ENCODE data around the gene CRAMP1. TPM values are rescaled to one million over a fixed set of nuclear protein-coding genes. Genes with fewer than 3 reads are reported as not detected.

CRAMP1 gene
- total RNA-seq, 2 experiments from 2014 or later = 15.1 to 15.7 TPM

DNA sequence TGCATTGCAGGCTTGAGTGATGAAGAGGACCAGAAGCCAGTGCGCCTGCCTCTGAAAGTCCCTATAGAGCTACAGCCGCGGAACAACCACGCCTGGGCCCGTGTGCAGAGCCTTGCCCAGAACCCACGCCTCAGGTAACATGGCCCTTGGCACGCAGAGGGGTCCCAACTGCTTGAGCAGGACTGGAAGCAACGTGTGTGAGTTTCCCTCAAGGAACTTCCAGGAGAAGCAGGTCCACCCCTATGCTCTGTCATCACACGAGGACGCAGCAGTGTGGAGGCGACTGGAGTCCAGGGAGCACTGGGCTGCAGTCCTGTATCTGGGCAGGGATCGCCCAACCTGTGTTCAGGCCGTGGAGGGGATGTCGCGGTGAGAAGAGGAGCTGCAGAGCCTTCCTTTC lies 40.9 kb downstream of the CRAMP1 start:
- CTCF ChIA-PET = no interaction called here
- POLR2A ChIA-PET = interaction anchor here (1.0 kb wide), 1 partner anchor 25 kb away, joined by 4 read pairs; the partner anchor contains the start of gene JPT2
- H3K36me3 Mint-ChIP-seq (ENCODE audit: low read depth) = peaks cover 38% of the 10 kb centered on the region

DNA sequence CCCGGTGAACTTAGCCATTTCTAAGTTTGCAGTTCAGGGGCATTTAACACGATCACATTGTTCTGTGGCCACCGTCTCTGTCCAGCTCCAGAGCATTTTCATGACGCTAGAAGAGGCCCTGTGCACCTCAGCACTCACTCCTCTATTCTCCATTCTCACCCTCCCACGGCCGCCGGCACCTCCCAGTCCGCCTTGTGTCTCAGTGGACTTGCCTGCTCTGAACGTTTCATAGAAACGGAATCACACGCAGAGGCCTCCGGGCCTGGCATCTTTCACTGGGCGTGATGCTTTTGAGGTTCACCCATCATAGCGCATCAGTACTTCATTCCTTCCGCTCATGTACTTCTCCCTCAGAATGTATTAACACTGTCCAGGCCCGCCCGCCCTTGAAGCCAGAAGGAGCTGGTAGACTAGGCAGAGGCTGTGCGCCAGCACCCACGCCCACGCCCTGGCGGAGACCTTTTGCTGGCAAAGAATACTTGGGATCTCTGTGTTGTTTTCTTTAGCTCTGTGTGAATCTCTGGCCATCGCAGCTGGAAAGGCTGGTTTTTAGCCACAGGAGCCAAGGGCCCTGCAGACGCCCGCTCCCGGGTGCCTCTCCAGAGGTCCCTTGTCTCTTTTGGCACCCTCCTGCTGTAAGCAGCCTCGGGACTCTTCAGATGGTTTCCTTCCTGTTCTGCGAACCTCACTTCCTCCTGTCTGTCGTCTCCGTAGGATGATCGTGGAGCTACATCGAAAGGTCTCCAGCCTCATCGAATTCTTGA lies 42.5 kb downstream of the CRAMP1 start:
- no peak overlapping the region for H3K27ac Mint-ChIP-seq
- no peak overlapping the region for H3K4me3 Mint-ChIP-seq
- intact Hi-C loops (cut with micrococcal nuclease) = no loop called here
- TF ChIP-seq, protein P1, sequence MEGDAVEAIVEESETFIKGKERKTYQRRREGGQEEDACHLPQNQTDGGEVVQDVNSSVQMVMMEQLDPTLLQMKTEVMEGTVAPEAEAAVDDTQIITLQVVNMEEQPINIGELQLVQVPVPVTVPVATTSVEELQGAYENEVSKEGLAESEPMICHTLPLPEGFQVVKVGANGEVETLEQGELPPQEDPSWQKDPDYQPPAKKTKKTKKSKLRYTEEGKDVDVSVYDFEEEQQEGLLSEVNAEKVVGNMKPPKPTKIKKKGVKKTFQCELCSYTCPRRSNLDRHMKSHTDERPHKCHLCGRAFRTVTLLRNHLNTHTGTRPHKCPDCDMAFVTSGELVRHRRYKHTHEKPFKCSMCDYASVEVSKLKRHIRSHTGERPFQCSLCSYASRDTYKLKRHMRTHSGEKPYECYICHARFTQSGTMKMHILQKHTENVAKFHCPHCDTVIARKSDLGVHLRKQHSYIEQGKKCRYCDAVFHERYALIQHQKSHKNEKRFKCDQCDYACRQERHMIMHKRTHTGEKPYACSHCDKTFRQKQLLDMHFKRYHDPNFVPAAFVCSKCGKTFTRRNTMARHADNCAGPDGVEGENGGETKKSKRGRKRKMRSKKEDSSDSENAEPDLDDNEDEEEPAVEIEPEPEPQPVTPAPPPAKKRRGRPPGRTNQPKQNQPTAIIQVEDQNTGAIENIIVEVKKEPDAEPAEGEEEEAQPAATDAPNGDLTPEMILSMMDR (IDR thresholded peaks at IDR 0.05) = no peak
- ATAC-seq = no peak
- ChIA-PET CTCF (no interaction called here), POLR2A (no interaction called here)
- no peaks in the 10 kb centered on the region for H3K4me1 Mint-ChIP-seq (ENCODE audit: low read depth)
- H3K36me3 Mint-ChIP-seq (ENCODE audit: low read depth) = peaks cover 34% of the 10 kb centered on the region
- H3K9me3 Mint-ChIP-seq = no peaks in the 10 kb centered on the region
- H3K27me3 Mint-ChIP-seq = no peaks in the 10 kb centered on the region
- no peak for DNase-seq

More for the DNA sequence above, 40.9 kb downstream of the CRAMP1 start:
- TF ChIP-seq, protein P1 (IDR thresholded peaks at IDR 0.05) = no peak
- H3K27me3 Mint-ChIP-seq = no peaks in the 10 kb centered on the region
- H3K4me1 Mint-ChIP-seq (ENCODE audit: low read depth) = peaks cover 1% of the 10 kb centered on the region
- ATAC-seq = no peak
- DNase-seq = no peak
- no peak overlapping the region for H3K27ac Mint-ChIP-seq
- intact Hi-C loops (cut with micrococcal nuclease) = no loop called here
- H3K9me3 Mint-ChIP-seq = no peaks in the 10 kb centered on the region
- no peak overlapping the region for H3K4me3 Mint-ChIP-seq

DNA sequence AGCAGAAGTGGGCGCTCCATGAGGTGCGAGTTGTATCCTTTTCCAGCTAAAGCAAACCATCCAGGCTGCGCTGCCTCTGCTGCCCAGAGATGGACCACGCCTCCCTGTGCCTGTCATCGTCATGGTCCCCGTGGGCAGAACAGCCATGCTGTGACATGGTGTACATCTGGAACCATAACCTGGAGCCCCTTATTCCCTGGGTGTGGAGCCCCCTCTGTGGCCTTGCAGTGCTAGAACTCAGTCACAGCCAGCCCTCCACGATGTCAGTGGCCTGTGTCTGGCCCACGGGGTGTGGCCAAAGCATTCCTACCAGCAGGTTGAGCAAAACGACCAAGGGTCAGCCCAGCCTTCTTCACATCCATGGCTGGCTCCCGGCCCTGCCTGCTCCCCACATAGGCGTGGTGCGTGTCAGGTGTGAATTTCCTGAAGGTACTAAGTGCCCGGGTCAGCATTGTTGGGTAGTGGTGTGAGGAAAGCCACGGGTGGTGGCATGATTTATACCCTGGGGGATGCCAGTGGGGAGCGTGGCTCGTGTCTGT lies 43.2 kb downstream of the CRAMP1 start:
- Mint-ChIP-seq H3K4me1 (ENCODE audit: low read depth) (no peaks in the 10 kb centered on the region), H3K36me3 (ENCODE audit: low read depth) (peaks cover 34% of the 10 kb centered on the region), H3K4me3 (no peak overlapping the region), H3K9me3 (no peaks in the 10 kb centered on the region), H3K27ac (no peak overlapping the region), H3K27me3 (no peaks in the 10 kb centered on the region)
- TF ChIP-seq, protein P1 (IDR thresholded peaks at IDR 0.05) = no peak
- ChIA-PET CTCF (no interaction called here), POLR2A (no interaction called here)
- intact Hi-C loops (cut with micrococcal nuclease) = no loop called here
- DNase-seq (no peak), ATAC-seq (no peak)

- Mint-ChIP-seq H3K4me1 (ENCODE audit: low read depth) (no peaks in the 10 kb centered on the region), H3K27me3 (no peaks in the 10 kb centered on the region), H3K4me3 (no peak overlapping the region), H3K9me3 (no peaks in the 10 kb centered on the region), H3K27ac (no peak overlapping the region), H3K36me3 (ENCODE audit: low read depth) (peaks cover 26% of the 10 kb centered on the region)
- DNase-seq (no peak), ATAC-seq (no peak)
- ChIA-PET POLR2A (no interaction called here), CTCF (no interaction called here)
- intact Hi-C loops (cut with micrococcal nuclease) = no loop called here
- TF ChIP-seq, protein P1 (IDR thresholded peaks at IDR 0.05) = no peak
These were observed 44.0 kb downstream of the CRAMP1 start for GRCh38 chr16:1655909-1656807.
